GM19324 (cell line): ENCODE data around the gene CLK2.
"Not testable (repeated sequence)": the region's sequence is repeated elsewhere in the genome, so short reads cannot be mapped to it uniquely, and the experiment has no call there.

ENCODE experiments used
- ATAC-seq: cut with Tn5 transposase; IDR thresholded peaks from one replicate; pipeline ENCODE4 v1.9.1; 2021; ENCODE audit warnings: mild to moderate bottlenecking, moderate library complexity; ENCODE audit not compliant: unreplicated experiment, low FRiP score

CLK2 gene

DNA sequence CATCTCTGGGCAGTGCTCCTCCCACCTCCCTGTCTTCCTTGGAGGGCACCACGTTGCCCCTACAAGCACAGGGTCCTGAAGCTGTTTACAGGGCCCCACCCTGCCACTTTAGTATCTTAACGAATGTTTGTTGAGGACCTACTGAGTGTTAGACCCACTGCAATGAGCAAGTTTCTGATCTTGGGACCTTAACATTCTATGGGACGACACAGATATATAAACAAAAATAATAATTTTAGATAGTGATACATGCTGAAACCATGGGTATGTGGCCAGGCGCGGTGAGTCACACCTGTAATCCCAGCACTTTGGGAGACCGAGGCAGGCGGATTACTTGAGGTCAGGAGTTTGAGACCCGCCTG is 28.2 kb downstream of the CLK2 start:
- ATAC-seq, result no peak

DNA sequence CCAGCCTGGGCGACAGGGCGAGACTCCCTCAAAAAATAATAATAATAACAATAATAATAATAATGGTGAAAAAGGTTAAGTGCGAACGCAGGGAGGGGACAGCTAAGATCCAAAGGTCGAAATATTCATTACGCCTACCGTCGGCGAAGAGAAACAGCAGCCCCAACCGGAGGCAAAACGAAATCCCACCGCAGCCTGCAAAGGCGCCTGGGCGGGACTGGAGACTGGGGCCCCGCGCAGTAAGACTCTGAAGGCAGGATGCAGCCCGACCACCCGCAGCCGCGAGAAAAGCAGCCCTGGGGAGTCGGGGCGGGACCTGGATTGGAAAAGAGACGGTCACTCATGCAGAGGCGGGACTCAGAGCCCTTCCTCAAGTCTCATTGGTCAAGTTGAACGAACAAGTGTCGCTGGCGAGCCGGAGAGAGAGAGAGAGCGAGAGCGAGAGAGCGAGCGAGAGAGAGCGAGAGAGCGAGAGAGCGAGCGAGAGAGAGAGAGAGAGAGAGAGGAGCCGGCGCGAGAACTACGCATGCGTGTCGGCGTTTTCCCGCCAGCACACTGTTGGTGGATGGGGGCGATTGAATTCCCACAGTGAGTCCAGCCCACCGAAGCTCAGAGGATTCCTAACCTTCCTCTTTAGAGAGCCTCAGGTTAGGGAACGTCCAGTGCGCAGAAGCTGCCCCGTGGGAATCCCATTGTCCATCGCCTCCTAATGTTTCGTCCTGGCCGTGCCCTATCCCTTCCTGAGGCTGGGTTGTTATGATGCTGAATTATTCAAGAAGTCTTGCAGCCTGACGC is 28.7 kb downstream of the CLK2 start:
- peak; percentile 91 for ATAC-seq

DNA sequence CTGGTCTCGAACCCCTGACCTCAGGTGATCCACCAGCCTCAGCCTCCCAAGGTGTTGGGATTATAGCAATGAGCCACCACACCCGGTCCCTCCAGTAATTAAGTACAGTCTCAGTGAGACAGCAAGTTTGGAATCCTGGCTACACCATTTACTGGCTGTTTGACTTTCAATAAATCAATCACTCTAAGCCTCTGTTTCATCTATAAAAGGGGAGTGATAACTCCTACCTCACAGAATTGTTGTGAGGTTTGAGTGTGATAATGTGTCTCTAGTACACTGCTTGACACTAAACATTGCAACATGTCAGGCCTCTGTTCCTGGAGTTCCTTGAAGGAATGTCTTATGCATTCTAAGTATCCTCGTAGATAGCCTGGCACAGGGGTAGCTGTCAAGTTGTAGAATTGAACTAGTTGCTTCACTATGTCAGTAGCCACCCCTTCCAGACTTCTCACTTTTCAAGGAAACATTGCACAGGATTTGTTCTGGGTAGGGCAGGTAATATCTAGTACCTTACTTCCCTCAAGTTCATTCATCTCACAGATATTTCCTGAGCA is 30.4 kb downstream of the CLK2 start:
- no peak for ATAC-seq

GRCh38 chr1:155241841-155242264 is 31.5 kb downstream of the CLK2 start:
- ATAC-seq, result no peak

- ATAC-seq, result no peak
Measured at GRCh38 chr1:155241069-155241679, 32.1 kb downstream of the CLK2 start.

GRCh38 chr1:155236451-155236850 is 36.9 kb downstream of the CLK2 start:
- no peak for ATAC-seq

- ATAC-seq, result not testable (repeated sequence)
Measured at GRCh38 chr1:155235375-155235774, 37.9 kb downstream of the CLK2 start.

DNA sequence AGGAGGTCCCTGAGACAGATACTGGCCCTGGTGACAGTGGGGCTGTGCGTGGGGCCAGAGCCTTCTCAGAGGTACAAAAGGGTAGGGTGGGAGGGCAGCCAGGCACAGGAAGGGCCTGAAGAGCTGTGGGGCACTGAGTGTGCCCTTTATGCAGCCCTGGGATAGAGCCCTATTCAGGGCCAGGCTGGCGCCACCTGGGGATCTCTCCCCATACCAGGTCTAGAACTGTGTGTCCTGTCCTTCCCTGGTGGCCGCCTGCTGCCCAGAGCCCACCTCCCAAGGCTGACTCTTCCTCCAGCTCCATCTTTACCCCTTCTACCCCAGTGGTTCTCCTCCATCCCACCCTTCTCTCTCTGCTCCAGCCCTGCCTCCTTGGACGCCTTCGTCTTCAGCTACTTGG is 39.8 kb downstream of the CLK2 start:
- not testable (repeated sequence) for ATAC-seq

GRCh38 chr1:155232001-155232978 is 41.0 kb downstream of the CLK2 start:
- not testable (repeated sequence) for ATAC-seq

GRCh38 chr1:155231302-155231701 is 42.0 kb downstream of the CLK2 start:
- ATAC-seq, result not testable (repeated sequence)

DNA sequence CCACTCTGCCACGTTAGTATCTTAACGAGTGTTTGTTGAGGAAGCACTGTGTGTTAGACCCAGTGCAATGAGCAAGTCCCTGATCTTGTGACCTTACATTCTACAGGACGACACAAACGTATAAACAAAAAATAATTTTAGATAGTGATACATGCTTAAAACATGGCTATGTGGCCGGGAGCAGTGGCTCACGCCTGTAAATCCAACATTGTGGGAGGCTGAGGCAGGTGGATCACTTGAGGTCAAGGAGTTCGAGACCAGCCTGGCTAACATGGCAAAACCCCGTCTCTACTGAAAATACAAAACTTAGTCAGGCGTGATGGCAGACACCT is 45.2 kb downstream of the CLK2 start:
- no peak for ATAC-seq

GRCh38 chr1:155227261-155228095 is 45.8 kb downstream of the CLK2 start:
- peak; percentile 94 for ATAC-seq

DNA sequence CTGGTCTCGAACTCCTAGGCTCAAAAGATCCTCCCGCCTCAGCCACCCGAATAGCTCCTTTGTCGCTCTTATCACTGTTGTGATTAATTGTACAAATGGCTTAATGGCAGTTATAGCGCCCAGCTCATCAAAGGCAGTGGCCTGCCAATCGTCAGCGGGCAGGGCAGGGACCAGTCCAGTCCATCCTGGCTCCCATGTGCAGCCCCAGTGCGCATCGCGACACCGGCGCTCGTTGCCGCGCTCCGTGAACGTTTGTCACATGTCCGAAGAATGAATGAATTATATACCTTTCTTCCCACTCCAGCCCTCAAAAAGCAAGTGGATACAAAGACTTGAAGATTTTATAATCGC is 46.4 kb downstream of the CLK2 start:
- ATAC-seq, result no peak

DNA sequence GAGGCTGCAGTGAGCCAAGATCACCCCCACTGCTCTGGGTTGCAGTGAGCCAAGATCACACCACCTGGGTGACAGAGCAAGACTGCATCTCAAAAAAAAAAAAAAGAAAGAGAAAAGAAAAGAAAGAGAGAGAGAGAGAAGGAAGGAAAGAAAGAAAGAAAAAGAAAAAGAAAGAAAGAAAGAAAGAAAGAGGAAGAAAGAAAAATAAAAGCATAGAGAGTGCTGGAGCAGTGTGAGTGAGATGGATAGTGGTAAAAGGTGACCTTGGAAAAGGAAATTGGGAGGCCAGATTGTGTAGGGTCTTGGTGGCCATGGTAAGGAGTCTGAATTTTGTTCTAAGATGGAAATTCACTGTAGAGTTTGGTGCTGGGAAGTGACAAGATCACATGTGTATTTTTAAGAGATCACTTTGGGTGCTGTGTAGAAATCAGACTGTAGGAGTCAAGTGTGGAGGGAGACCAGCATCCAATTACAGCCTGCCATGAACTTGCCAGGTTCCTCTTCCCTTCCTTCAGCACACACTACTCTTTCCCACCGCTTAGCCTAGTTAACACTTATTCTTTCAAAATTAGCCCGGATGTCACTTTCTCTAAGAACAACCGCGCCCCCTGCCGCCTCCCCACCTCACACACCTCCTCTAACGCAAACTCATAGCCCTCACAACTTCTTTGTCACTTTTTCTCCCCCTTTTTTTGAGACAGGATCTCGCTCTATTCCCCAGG is 47.0 kb downstream of the CLK2 start:
- no peak for ATAC-seq

DNA sequence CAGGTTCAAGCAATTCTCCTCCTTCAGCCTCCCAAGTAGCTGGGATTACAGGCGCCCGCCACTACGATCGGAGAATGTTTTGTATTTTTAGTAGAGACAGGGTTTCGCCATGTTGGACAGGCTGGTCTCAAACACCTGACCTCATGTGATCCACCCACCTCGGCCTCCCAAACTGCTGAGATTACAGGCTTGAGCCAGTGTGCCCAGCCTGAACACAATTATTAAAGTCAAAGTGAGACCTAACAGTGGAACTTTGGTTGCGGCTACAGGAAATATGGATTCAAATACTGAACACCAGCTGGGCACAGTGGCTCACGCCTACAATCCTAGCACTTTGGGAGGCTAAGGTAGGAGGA is 47.9 kb downstream of the CLK2 start:
- not testable (repeated sequence) for ATAC-seq

- ATAC-seq, result no peak
Measured at GRCh38 chr1:155223047-155223446, 50.3 kb downstream of the CLK2 start.

GRCh38 chr1:155220211-155220965 is 52.9 kb downstream of the CLK2 start:
- ATAC-seq, result not testable (repeated sequence)

DNA sequence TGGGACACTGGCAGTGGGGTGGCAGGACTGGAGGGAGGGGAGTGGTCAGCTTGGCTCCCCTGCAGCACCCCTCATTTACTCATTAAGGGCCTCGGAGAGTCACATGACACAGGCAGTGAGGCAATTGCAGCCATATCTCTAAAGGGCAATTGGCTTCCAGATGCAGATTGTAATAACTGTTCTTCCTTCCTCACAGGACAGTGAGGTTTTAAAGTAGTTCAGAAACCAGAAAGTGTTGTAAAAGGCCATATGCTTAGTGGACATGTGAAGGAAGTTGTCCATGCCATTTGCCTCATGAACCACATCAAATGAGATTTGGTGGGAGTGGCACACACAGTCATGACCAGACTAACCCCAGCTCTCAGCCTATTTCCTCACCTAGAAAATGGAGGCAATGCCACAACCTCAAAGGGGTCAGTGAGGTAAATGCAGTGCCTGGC is 53.7 kb downstream of the CLK2 start:
- ATAC-seq, result no peak
